Measurements from ENCODE around the gene ZNF311. TPM values are rescaled to one million over a fixed set of nuclear protein-coding genes. Genes with fewer than 3 reads are reported as not detected.

Gene ZNF311
- total RNA-seq, 3 donors from 2014 or later (not counting 1 experiment from before 2014, with no cell fraction given), result 0.23 to 0.29 (median 0.28) TPM

- Mint-ChIP-seq H3K4me1 (peaks cover 48 to 59% of the 10 kb centered on the region in 2 donors), H3K9me3 (no peaks in the 10 kb centered on the region), H3K36me3 (peaks cover 19% of the 10 kb centered on the region), H3K27ac (peak overlapping the region in 1 of 2 donors; percentile 68), H3K27me3 (ENCODE audit: low read depth in 2 of 2) (peaks cover 44 to 61% of the 10 kb centered on the region in 2 donors), H3K4me3 (peak overlapping the region; percentile 14)
- H3K9me3 ChIP-seq (ENCODE audit: control insufficient read depth, insufficient read depth, low read length), result no peaks in the 10 kb centered on the region
- no peak overlapping the region for H3K27ac ChIP-seq (ENCODE audit: low read length)
- TF ChIP-seq, protein P1, sequence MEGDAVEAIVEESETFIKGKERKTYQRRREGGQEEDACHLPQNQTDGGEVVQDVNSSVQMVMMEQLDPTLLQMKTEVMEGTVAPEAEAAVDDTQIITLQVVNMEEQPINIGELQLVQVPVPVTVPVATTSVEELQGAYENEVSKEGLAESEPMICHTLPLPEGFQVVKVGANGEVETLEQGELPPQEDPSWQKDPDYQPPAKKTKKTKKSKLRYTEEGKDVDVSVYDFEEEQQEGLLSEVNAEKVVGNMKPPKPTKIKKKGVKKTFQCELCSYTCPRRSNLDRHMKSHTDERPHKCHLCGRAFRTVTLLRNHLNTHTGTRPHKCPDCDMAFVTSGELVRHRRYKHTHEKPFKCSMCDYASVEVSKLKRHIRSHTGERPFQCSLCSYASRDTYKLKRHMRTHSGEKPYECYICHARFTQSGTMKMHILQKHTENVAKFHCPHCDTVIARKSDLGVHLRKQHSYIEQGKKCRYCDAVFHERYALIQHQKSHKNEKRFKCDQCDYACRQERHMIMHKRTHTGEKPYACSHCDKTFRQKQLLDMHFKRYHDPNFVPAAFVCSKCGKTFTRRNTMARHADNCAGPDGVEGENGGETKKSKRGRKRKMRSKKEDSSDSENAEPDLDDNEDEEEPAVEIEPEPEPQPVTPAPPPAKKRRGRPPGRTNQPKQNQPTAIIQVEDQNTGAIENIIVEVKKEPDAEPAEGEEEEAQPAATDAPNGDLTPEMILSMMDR (IDR thresholded peaks at IDR 0.05), result no peak
- ATAC-seq (no peak), DNase-seq (no peak)
- no peak overlapping the region for H3K4me3 ChIP-seq (ENCODE audit: low read length)
- intact Hi-C loops (cut with micrococcal nuclease), result no loop called here
- H3K36me3 ChIP-seq (ENCODE audit: control insufficient read depth, insufficient read depth, low read length), result no peaks in the 10 kb centered on the region
- H3K4me1 ChIP-seq (ENCODE audit: control insufficient read depth, insufficient read depth, low read length), result peaks cover 16% of the 10 kb centered on the region
- WGBS (ENCODE audit: insufficient coverage), result 90% methylated on average over 2 of the region's 5 CpGs
- peaks cover 24% of the 10 kb centered on the region for H3K27me3 ChIP-seq (ENCODE audit: control insufficient read depth, insufficient read depth, low read length)
Observed at GRCh38 chr6:28978959-28979561, 26.1 kb downstream of the ZNF311 start.

DNA sequence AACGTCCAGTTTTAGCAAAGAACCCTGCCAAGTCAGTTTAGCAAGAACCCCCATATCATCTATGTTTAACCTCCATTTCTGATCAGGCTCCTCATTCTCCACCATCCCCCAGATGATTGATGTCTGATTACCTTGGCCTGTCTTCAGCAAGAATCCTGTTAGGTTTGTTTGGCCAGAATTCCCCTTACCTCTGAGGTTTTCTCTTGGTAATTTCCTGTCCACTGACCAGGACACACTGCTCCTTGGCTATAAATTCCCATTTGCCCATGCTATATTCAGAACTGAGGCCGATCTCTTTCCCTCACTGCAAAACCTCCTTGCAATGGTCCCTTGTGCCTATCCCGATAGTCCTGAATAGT is 27.0 kb downstream of the ZNF311 start:
- ATAC-seq (no peak), DNase-seq (no peak)
- Histone ChIP-seq H3K4me3 (ENCODE audit: low read length) (no peak overlapping the region), H3K4me1 (ENCODE audit: control insufficient read depth, insufficient read depth, low read length) (peaks cover 16% of the 10 kb centered on the region), H3K27me3 (ENCODE audit: control insufficient read depth, insufficient read depth, low read length) (peaks cover 24% of the 10 kb centered on the region), H3K9me3 (ENCODE audit: control insufficient read depth, insufficient read depth, low read length) (no peaks in the 10 kb centered on the region), H3K36me3 (ENCODE audit: control insufficient read depth, insufficient read depth, low read length) (no peaks in the 10 kb centered on the region), H3K27ac (ENCODE audit: low read length) (no peak overlapping the region)
- intact Hi-C loops (cut with micrococcal nuclease), result no loop called here
- no peak overlapping the region for H3K27ac Mint-ChIP-seq
- TF ChIP-seq, protein P1 (IDR thresholded peaks at IDR 0.05), result no peak
- no peaks in the 10 kb centered on the region for H3K9me3 Mint-ChIP-seq
- peaks cover 19% of the 10 kb centered on the region for H3K36me3 Mint-ChIP-seq
- peaks cover 50 to 62% of the 10 kb centered on the region in 2 donors for H3K27me3 Mint-ChIP-seq (ENCODE audit: low read depth in 2 of 2)
- peak overlapping the region; percentile 79 for H3K4me3 Mint-ChIP-seq
- H3K4me1 Mint-ChIP-seq, result peaks cover 41 to 49% of the 10 kb centered on the region in 2 donors
- 93% methylated on average over 3 of the region's 3 CpGs for WGBS (ENCODE audit: insufficient coverage)

DNA sequence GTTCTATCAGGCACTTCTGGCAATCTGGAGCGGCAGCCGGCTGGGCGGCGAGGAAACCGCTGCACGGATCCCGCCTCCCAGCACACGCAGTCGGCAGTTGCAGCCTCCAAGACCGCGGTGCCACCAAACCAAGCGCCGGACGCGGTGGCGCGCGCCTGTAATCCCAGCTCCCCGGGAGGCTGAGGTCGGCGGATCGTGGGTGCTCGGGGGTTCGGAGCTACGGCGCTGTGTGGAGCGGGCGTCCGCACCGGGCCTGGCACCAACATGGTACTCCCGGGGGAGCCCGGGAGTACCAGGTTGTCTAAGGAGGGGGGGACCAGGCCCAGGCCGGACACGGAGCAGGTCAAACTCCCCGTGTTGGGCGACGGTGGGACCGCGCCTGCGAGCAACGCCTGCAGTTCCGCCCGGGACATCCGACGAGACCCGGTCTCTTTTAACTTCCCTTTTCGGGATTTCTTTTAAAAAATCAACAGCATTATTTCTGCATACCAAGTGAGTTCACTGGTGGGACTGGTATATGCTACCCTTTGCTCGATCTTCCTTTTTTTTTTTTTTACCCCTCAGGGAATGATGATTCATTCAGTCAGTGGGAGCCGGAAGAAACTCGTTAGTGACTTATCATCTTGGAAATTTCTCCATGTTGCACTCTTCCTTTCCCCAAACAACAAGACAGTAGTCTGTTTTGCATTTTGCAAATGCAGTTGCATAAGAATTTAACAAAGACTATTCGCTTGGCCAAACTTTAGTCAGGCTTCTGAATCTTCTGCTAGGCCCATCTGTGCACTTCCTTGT is 27.6 kb downstream of the ZNF311 start:
- Mint-ChIP-seq H3K4me3 (peak overlapping the region; percentile 79), H3K36me3 (peaks cover 19% of the 10 kb centered on the region), H3K4me1 (peaks cover 36 to 43% of the 10 kb centered on the region in 2 donors), H3K27me3 (ENCODE audit: low read depth in 2 of 2) (peaks cover 52 to 62% of the 10 kb centered on the region in 2 donors), H3K27ac (no peak overlapping the region), H3K9me3 (no peaks in the 10 kb centered on the region)
- TF ChIP-seq, protein P1 (IDR thresholded peaks at IDR 0.05), result no peak
- WGBS (ENCODE audit: insufficient coverage), result 13% methylated on average over 51 of the region's 51 CpGs
- Histone ChIP-seq H3K9me3 (ENCODE audit: control insufficient read depth, insufficient read depth, low read length) (no peaks in the 10 kb centered on the region), H3K27ac (ENCODE audit: low read length) (no peak overlapping the region), H3K36me3 (ENCODE audit: control insufficient read depth, insufficient read depth, low read length) (no peaks in the 10 kb centered on the region), H3K4me1 (ENCODE audit: control insufficient read depth, insufficient read depth, low read length) (peaks cover 14% of the 10 kb centered on the region), H3K4me3 (ENCODE audit: low read length) (peak overlapping the region; percentile 23), H3K27me3 (ENCODE audit: control insufficient read depth, insufficient read depth, low read length) (peaks cover 24% of the 10 kb centered on the region)
- DNase-seq (peak in 1 of 2 donors; percentile 40), ATAC-seq (peak in 1 of 3 donors; percentile 11)
- intact Hi-C loops (cut with micrococcal nuclease), result no loop called here

Measured in natural killer cell (primary cell).